Upper lobe of left lung (tissue), 4 donors: Measurements from ENCODE around the gene ZWILCH.

Experiments
- CTCF ChIP-seq, 6 experiments: fragments of 450-650 bp in 4 of 6; fragments of 200-600 bp in 2 of 6; sonication (generic) in 2 of 6; IDR thresholded peaks; one replicate each; pipeline ENCODE4 v1.5.1; 2016 to 2019; ENCODE audit warnings: antibody characterized with exemption in 6 of 6
- EP300 ChIP-seq, 4 donors: sonication (generic); formaldehyde crosslinking; IDR thresholded peaks; one replicate each; pipeline ENCODE4 v1.5.1; 2017; ENCODE audit warnings: antibody characterized with exemption in 4 of 4, control low read depth in 2 of 4
- POLR2A ChIP-seq, 4 donors: fragments of 450-650 bp; IDR thresholded peaks; one replicate each; pipeline ENCODE4 v1.5.1; 2016 to 2017; ENCODE audit warnings: antibody characterized with exemption in 4 of 4, mild to moderate bottlenecking in 2 of 4

- TF ChIP-seq CTCF (IDR thresholded peaks at IDR 0.05) (no peak), EP300 (IDR thresholded peaks at IDR 0.05) (no peak), POLR2A (IDR thresholded peaks at IDR 0.05) (no peak)
Measured at GRCh38 chr15:66595332-66595731, 90.2 kb downstream of the ZWILCH start.
